Breast epithelium (tissue), 3 donors: ENCODE results near the gene CPSF3.

Source experiments
- CTCF ChIP-seq, 3 donors: fragments of 450-650 bp; IDR thresholded peaks; one replicate each; pipeline ENCODE4 v1.5.1; 2016 to 2017; ENCODE audit warnings: antibody characterized with exemption in 3 of 3, mild to moderate bottlenecking in 3 of 3, moderate library complexity in 3 of 3
- POLR2A ChIP-seq: fragments of 450-650 bp; IDR thresholded peaks from one replicate; pipeline ENCODE4 v1.6.1; 2016; ENCODE audit warnings: antibody characterized with exemption, mild to moderate bottlenecking, moderate library complexity

GRCh38 chr2:9462886-9463697 lies 39.6 kb downstream of the CPSF3 start:
- TF ChIP-seq CTCF (IDR thresholded peaks at IDR 0.05): no peak
- TF ChIP-seq POLR2A: no peak
